COLO668 (cell line): ENCODE measurements around the gene SHISAL2A.

Source experiments
- DNase-seq: peaks from one replicate; lab custom pipeline; 2025; ENCODE audit not compliant: unreplicated experiment; lab: John Stamatoyannopoulos, UW

Gene SHISAL2A

GRCh38 chr1:52659356-52659755 is 26.4 kb downstream of the SHISAL2A start:
- no peak for DNase-seq

- no peak for DNase-seq
Observed at GRCh38 chr1:52659851-52660596, 27.1 kb downstream of the SHISAL2A start.

DNA sequence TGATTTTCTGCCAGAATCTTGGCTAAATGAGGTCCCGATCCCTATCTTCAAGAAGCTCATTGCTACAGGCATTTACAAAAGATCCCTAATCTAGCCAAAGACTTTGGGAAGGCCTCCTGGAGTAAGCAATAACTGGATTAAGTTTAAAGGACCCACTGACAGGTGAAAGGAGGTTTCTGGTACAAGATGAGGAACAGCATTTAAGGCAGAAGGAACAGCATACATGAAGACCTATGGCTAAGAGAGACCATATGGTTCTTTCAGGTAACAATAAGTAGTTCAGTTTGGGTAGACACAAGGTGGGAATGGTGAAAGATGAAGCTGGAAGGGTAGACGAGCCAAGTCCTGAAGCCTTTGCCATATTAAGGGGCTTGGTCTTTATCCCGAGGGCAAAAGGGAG is 27.8 kb downstream of the SHISAL2A start:
- no peak for DNase-seq

DNA sequence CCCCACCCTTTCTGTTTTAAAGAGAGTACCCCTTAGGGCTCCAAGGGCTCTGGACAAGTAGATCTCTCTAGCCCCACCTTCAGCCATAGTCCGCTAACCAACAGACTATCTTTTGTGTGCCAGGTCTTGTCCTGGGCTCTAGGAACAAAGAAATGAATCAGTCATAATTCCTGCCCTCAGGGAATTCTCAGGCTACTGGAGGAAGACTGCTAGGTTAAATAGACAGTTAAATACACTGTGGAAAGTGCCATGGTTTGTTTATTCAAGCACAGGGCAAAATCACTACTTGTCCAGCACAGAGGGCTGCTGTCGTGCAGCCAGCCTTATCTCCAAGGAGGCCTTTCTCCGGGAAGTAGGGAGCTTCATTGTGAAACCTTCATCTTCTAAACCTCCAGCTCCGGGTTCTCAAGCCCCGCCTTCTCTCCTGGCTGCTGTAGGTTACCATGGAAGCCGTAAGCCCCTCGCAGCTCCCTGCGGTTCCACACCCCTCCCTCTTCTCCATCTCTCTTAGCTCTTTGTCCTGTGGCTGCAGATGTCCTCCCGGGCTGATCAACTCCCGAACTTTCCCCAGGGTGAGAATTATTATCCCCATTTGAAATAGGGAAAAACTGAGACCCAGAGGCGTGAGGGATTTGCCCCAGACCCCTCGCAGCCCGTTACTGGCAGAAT is 29.8 kb downstream of the SHISAL2A start:
- DNase-seq, result no peak

DNA sequence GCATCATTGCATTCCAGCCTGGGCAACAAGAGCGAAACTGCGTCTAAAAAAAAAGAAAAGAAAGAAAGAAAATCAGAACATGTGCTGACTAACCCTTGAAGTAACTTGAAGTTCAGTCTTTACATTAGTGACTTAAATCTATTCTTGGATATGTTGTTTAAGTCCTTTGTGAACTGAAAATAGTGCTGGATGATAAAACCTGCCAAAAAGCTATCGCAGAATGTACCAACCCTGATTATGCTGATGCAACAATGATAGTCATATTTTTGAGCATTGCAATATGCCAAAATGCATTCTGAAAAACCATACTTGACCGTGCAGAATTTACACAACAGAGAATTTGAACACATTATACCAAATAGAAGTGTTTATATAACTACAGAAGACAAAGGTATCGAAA is 30.7 kb downstream of the SHISAL2A start:
- DNase-seq, result no peak

- DNase-seq, result no peak
Observed at GRCh38 chr1:52665006-52665941, 32.3 kb downstream of the SHISAL2A start.

- no peak for DNase-seq
Observed at GRCh38 chr1:52667290-52667689, 34.3 kb downstream of the SHISAL2A start.

- no peak for DNase-seq
Observed at GRCh38 chr1:52667984-52668383, 35.0 kb downstream of the SHISAL2A start.

- DNase-seq, result no peak
Observed at GRCh38 chr1:52668711-52669110, 35.7 kb downstream of the SHISAL2A start.

GRCh38 chr1:52669696-52670095 is 36.7 kb downstream of the SHISAL2A start:
- no peak for DNase-seq

DNA sequence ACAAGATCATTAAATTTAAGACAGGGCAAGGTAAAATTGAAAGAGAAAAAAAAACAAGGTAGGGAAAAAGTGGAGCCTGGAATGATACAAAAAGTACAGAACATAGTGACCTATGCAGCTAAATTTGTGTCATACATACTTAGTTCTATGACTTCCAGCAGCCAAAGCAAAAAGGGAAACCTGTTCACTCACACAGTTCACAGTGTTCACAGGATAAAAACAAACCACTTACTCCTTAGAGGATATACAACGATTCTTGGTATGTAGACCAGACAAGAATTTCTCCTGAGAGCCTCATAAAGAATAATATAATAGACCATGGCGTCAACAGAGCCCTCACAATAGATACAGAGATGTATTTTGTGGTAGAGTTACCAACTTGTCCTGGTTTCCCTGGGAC is 37.6 kb downstream of the SHISAL2A start:
- DNase-seq, result no peak

- DNase-seq, result no peak
Observed at GRCh38 chr1:52672946-52673345, 40.0 kb downstream of the SHISAL2A start.

DNA sequence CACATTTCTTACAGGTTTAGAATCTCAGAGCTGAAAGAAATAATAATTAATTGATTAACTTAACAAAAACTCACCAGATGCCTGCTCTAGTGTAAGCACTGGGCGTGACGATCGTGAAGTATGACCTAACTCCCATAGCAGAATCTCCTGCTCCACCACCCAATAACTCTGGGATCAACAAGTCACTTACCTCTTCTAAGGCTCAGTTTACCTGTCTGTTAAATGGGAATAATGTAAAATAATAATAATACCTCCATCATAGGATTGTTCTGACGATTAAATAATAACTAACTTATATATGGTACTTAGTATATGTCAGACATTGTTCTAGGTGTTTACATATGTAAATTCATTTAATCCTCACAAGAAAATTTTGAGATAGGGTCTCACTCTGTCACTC is 40.5 kb downstream of the SHISAL2A start:
- DNase-seq, result no peak

GRCh38 chr1:52674497-52675384 is 41.8 kb downstream of the SHISAL2A start:
- no peak for DNase-seq

GRCh38 chr1:52676249-52676903 is 43.4 kb downstream of the SHISAL2A start:
- DNase-seq, result no peak

GRCh38 chr1:52677076-52677806 is 44.3 kb downstream of the SHISAL2A start:
- no peak for DNase-seq

DNA sequence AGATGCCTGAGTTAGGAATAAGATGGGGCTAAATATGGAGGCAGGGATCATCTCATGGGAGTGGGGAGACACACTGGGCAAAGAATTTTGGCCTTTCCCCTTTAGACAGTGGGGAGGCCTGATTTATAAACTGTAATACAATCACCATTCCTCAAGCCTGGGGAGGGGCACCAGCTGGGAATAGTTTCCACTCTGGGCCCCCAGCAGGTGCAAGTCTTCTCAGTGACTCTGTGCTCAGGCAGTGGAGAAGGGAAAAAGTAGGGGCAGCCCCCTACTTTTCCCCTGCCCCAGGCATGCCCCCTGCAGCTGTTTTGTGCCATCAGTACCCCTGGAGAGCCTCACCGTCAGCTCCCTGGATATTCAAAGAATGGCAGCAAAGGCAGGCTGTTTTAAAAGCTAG is 46.1 kb downstream of the SHISAL2A start:
- no peak for DNase-seq

DNA sequence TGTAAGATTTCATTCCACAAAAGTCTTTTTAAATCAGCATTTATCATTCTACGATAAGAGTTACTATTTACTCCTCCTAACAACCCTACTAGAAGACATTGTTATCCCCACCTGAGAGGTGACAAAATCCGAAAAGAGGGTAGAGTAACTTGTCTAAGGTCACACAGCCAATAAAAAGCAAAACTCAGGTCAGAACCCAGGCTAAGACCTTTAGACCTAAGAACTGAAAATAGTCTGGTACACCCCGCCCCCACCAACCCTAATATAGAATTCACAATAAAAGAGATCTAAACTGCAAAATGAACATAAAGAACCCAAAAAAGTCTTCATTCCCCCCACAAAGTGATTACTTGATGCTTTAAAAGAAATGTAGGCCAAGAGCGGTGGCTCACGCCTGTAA is 46.5 kb downstream of the SHISAL2A start:
- DNase-seq, result no peak

- no peak for DNase-seq
Observed at GRCh38 chr1:52680353-52680752, 47.4 kb downstream of the SHISAL2A start.
